ENCODE measurements around the gene TOMM40.
"Not testable (repeated sequence)": the region's sequence is repeated elsewhere in the genome, so short reads cannot be mapped to it uniquely, and the experiment has no call there.

TOMM40 gene

GRCh38 chr19:44913512-44914432 is 22.7 kb downstream of the TOMM40 start:
- DNase-seq; in situ Hi-C loops (cut with HindIII; ENCODE audit: low pct_ligation_motif_present, low pct_unique_long_range_greater_than_20kb, low sequenced_read_pairs): not testable (repeated sequence)

- in situ Hi-C loops (cut with HindIII; ENCODE audit: low pct_ligation_motif_present, low pct_unique_long_range_greater_than_20kb, low sequenced_read_pairs) = not testable (repeated sequence)
- peak; percentile 81 for DNase-seq
These were observed 23.6 kb downstream of the TOMM40 start, which contains the start of gene APOC1 for GRCh38 chr19:44914433-44915206. APOC1 (plus strand) TSS chr19:44914608; CDS start chr19:44914892, 284 bp downstream.

GRCh38 chr19:44924243-44924725 is 33.2 kb downstream of the TOMM40 start:
- in situ Hi-C loops (cut with HindIII; ENCODE audit: low pct_ligation_motif_present, low pct_unique_long_range_greater_than_20kb, low sequenced_read_pairs) = no loop called here
- no peak for DNase-seq

- DNase-seq = no peak
- in situ Hi-C loops (cut with HindIII; ENCODE audit: low pct_ligation_motif_present, low pct_unique_long_range_greater_than_20kb, low sequenced_read_pairs) = no loop called here
These were observed 34.2 kb downstream of the TOMM40 start for GRCh38 chr19:44925114-44925891.

- in situ Hi-C loops (cut with HindIII; ENCODE audit: low pct_ligation_motif_present, low pct_unique_long_range_greater_than_20kb, low sequenced_read_pairs); DNase-seq: not testable (repeated sequence)
These were observed 35.4 kb downstream of the TOMM40 start for GRCh38 chr19:44926245-44927077.

- DNase-seq = peak; percentile 35
These were observed 36.7 kb downstream of the TOMM40 start for GRCh38 chr19:44927746-44928145.

GRCh38 chr19:44930088-44930487 is 39.0 kb downstream of the TOMM40 start:
- in situ Hi-C loops (cut with HindIII; ENCODE audit: low pct_ligation_motif_present, low pct_unique_long_range_greater_than_20kb, low sequenced_read_pairs) = no loop called here
- no peak for DNase-seq

More at GRCh38 chr19:44927746-44928145, 36.7 kb downstream of the TOMM40 start:
- in situ Hi-C loops (cut with HindIII; ENCODE audit: low pct_ligation_motif_present, low pct_unique_long_range_greater_than_20kb, low sequenced_read_pairs) = no loop called here

GRCh38 chr19:44931541-44931940 is 40.5 kb downstream of the TOMM40 start:
- in situ Hi-C loops (cut with HindIII; ENCODE audit: low pct_ligation_motif_present, low pct_unique_long_range_greater_than_20kb, low sequenced_read_pairs) = no loop called here
- no peak for DNase-seq

GRCh38 chr19:44939668-44940067 is 48.6 kb downstream of the TOMM40 start:
- no peak for DNase-seq
- in situ Hi-C loops (cut with HindIII; ENCODE audit: low pct_ligation_motif_present, low pct_unique_long_range_greater_than_20kb, low sequenced_read_pairs) = no loop called here

- in situ Hi-C loops (cut with HindIII; ENCODE audit: low pct_ligation_motif_present, low pct_unique_long_range_greater_than_20kb, low sequenced_read_pairs) = no loop called here
- DNase-seq = no peak
These were observed 51.1 kb downstream of the TOMM40 start, which contains the start of gene APOC4 for GRCh38 chr19:44942067-44942571. APOC4 (plus strand) TSS chr19:44942237; CDS start chr19:44942278, 41 bp downstream.

GRCh38 chr19:44943801-44944249 is 52.8 kb downstream of the TOMM40 start:
- no peak for DNase-seq
- in situ Hi-C loops (cut with HindIII; ENCODE audit: low pct_ligation_motif_present, low pct_unique_long_range_greater_than_20kb, low sequenced_read_pairs) = no loop called here

GRCh38 chr19:44947041-44947581 is 56.1 kb downstream of the TOMM40 start:
- no peak for DNase-seq
- in situ Hi-C loops (cut with HindIII; ENCODE audit: low pct_ligation_motif_present, low pct_unique_long_range_greater_than_20kb, low sequenced_read_pairs) = no loop called here

GRCh38 chr19:44948237-44948636 is 57.2 kb downstream of the TOMM40 start:
- in situ Hi-C loops (cut with HindIII; ENCODE audit: low pct_ligation_motif_present, low pct_unique_long_range_greater_than_20kb, low sequenced_read_pairs) = no loop called here
- DNase-seq = no peak

- in situ Hi-C loops (cut with HindIII; ENCODE audit: low pct_ligation_motif_present, low pct_unique_long_range_greater_than_20kb, low sequenced_read_pairs) = no loop called here
- no peak for DNase-seq
These were observed 57.8 kb downstream of the TOMM40 start for GRCh38 chr19:44948763-44949374.

GRCh38 chr19:44949550-44949949 is 58.5 kb downstream of the TOMM40 start:
- no peak for DNase-seq
- in situ Hi-C loops (cut with HindIII; ENCODE audit: low pct_ligation_motif_present, low pct_unique_long_range_greater_than_20kb, low sequenced_read_pairs) = no loop called here

All from ACHN (cell line).